MCF 10A (cell line): ENCODE data around the gene LY6G6C. TPM values are rescaled to one million over a fixed set of nuclear protein-coding genes. Genes with fewer than 3 reads are reported as not detected.

Experiments
- BruUV-seq: library from RNA; stranded (reverse); fragments of 400-500 nt; replicated peaks from 2 replicates; lab custom pipeline; 2021; lab: Mats Ljungman, UMichigan
- CTCF ChIA-PET: fragments of 300-600 bp; sonication (Branson Sonifier 250); formaldehyde crosslinking; extraction: SDS; loops from one replicate; lab custom pipeline; 2021; ENCODE audit warnings: antibody characterized with exemption, inconsistent platforms; lab: Yijun Ruan, JAX
- POLR2A ChIA-PET: fragments of 300-600, 350-650 bp; sonication (Branson Sonifier 250); formaldehyde crosslinking; extraction: SDS; loops from one replicate; lab custom pipeline; 2020; ENCODE audit warnings: antibody characterized with exemption, inconsistent platforms; lab: Yijun Ruan, JAX
- DNase-seq: peaks from one replicate; pipeline ENCODE4 v3.0.0-alpha.2; 2018; ENCODE audit not compliant: unreplicated experiment
- H3K27ac Mint-ChIP-seq: one replicate; pipeline ENCODE4 v1.8.0; 2022; ENCODE audit warnings: mild to moderate bottlenecking, low read depth, mixed read lengths; ENCODE audit not compliant: unreplicated experiment
- H3K27me3 Mint-ChIP-seq: one replicate; pipeline ENCODE4 v1.8.0; 2022; ENCODE audit warnings: mixed read lengths; ENCODE audit not compliant: insufficient read depth, unreplicated experiment
- H3K36me3 Mint-ChIP-seq: one replicate; pipeline ENCODE4 v1.8.0; 2022; ENCODE audit warnings: mild to moderate bottlenecking, moderate library complexity, mixed read lengths; ENCODE audit not compliant: insufficient read depth, unreplicated experiment
- H3K4me1 Mint-ChIP-seq: one replicate; pipeline ENCODE4 v1.8.0; 2022; ENCODE audit warnings: mixed read lengths; ENCODE audit not compliant: insufficient read depth, unreplicated experiment
- H3K4me3 Mint-ChIP-seq: one replicate; pipeline ENCODE4 v1.8.0; 2022; ENCODE audit warnings: mild to moderate bottlenecking, moderate library complexity, mixed read lengths; ENCODE audit not compliant: unreplicated experiment
- H3K9me3 Mint-ChIP-seq: one replicate; pipeline ENCODE4 v1.8.0; 2022; ENCODE audit warnings: mixed read lengths; ENCODE audit not compliant: unreplicated experiment
- intact Hi-C: fragments of 100-400 bp; cut with micrococcal nuclease; formaldehyde crosslinking; loops from 2 replicates; pipeline ENCODE4 v1.14.1; 2022
- total RNA-seq: library from RNA; stranded (reverse); gene quantifications from 2 replicates; pipeline ENCODE4 v1.2.3, GENCODE V29; 2022
- TF ChIP-seq, protein P1 (sequence below): fragments of 200-600 bp; IDR thresholded peaks from one replicate; pipeline ENCODE4 v1.8.0; 2022; ENCODE audit warnings: antibody characterized with exemption, mild to moderate bottlenecking; ENCODE audit not compliant: unreplicated experiment

LY6G6C gene
- total RNA-seq, 1 experiment from 2014 or later, result not detected

DNA sequence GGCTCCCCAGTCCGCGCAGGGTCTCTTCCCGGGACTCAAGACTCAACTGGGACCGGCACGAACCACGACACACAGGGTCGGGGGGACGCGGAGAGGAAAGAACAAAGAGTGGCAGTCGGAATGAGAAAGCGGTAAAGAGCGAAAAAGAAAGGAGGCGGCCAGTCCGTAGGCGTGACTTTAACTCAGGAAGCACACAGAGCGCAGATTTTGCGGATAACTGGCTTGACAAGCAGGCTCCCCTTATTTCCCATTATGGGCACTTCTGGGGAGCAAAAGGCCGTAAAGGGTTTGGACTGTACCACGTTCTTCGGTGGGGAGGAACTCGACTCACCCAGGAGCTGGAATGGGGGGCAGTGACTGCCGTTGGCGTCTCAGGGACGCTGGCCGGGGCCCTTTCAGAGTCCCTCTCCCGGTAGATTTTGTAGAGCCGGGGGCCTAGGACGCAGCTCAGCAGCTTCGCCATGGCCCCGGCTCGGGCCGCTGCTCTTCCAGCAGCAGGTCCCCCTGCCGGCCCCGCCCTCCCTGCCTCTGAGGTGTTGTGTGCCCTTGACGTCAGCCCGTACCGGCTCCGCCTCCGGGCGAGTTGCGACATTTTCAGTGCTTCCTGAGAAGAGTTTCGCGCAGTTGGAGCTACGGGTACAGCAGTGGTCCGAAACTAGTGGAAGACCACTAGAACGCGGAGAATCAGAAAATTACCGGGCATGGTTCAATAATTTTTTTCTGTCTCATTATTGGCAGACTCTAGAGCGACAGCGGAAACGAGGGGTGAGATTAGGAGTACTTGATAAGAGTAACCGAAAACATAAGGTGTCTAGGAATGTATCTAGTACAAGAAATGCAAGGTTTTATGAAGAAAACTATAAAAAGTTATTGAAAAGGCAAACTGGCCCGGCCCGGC is 18.5 kb downstream of the LY6G6C start, which contains the start of gene ABHD16A:
Gene ABHD16A, minus strand, starts transcription at position 506 of the 898 bp plus-strand sequence. Its CDS starts 43 bp downstream, at position 463.
- TSS peak; percentile 39 for BruUV-seq
- peak within 1 kb of the TSS; percentile 89 for H3K27ac Mint-ChIP-seq
- TF ChIP-seq, protein P1, sequence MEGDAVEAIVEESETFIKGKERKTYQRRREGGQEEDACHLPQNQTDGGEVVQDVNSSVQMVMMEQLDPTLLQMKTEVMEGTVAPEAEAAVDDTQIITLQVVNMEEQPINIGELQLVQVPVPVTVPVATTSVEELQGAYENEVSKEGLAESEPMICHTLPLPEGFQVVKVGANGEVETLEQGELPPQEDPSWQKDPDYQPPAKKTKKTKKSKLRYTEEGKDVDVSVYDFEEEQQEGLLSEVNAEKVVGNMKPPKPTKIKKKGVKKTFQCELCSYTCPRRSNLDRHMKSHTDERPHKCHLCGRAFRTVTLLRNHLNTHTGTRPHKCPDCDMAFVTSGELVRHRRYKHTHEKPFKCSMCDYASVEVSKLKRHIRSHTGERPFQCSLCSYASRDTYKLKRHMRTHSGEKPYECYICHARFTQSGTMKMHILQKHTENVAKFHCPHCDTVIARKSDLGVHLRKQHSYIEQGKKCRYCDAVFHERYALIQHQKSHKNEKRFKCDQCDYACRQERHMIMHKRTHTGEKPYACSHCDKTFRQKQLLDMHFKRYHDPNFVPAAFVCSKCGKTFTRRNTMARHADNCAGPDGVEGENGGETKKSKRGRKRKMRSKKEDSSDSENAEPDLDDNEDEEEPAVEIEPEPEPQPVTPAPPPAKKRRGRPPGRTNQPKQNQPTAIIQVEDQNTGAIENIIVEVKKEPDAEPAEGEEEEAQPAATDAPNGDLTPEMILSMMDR, result no peak
- ChIA-PET POLR2A (interaction anchor here (0.6 to 3.4 kb wide), 44 partner anchors 9 to 1550 kb away, joined by 3 to 29 read pairs (median 5); partner anchors contain the start of genes BAG6, C6orf47, CLIC1 and CSNK2B), CTCF (interaction anchor here (0.6 to 1.4 kb wide), 7 partner anchors 13 to 128 kb away, joined by 3 read pairs; partner anchors contain the start of gene C6orf47)
- H3K9me3 Mint-ChIP-seq, result no peaks in the 10 kb centered on the region
- intact Hi-C loops, result loop anchor here (1.0 to 2.0 kb wide), 2 partner anchors 26 to 36 kb away; partner anchors contain the start of gene DDAH2
- H3K36me3 Mint-ChIP-seq, result peaks cover 24% of the 10 kb centered on the region
- H3K4me3 Mint-ChIP-seq, result peak within 1 kb of the TSS; percentile 95
- H3K27me3 Mint-ChIP-seq, result no peaks in the 10 kb centered on the region
- peaks cover 5% of the 10 kb centered on the region for H3K4me1 Mint-ChIP-seq
- peak; percentile 98 for DNase-seq

DNA sequence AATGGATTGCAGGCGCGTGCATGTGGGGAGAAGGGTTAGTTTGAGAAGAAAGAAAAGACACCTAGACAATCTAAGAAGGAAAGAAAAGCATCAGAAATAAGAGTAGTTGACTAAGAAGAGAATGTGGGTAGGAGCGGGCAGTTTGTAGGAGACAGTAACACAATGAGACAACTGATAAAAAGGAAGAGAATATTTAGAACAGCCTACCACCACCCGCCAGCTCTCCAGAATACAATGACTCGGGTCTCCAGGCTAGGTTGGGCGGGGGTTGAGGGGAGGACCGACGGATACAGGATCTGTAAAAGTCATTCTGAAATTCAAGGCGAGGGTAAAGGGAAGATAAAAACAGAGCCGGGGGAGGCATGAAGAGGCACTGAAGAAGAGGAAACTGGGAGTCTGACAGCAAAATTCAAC is 19.1 kb downstream of the LY6G6C start:
- peaks cover 24% of the 10 kb centered on the region for H3K36me3 Mint-ChIP-seq
- no peaks in the 10 kb centered on the region for H3K9me3 Mint-ChIP-seq
- H3K27me3 Mint-ChIP-seq, result no peaks in the 10 kb centered on the region
- intact Hi-C loops, result loop anchor here (2.0 kb wide), 1 partner anchor 36 kb away; no protein-coding TSS in a partner anchor
- BruUV-seq, result no TSS peak
- H3K4me1 Mint-ChIP-seq, result peaks cover 5% of the 10 kb centered on the region
- peak; percentile 15 for DNase-seq
- ChIA-PET CTCF (interaction anchor here (0.8 to 1.2 kb wide), 3 partner anchors 12 to 124 kb away, joined by 3 read pairs; partner anchors contain the start of gene C6orf47), POLR2A (interaction anchor here (0.6 to 3.4 kb wide), 27 partner anchors 9 to 270 kb away, joined by 3 to 29 read pairs (median 6); partner anchors contain the start of genes BAG6, C6orf47, CLIC1 and CSNK2B)
- TF ChIP-seq, protein P1, result no peak
- peak overlapping the region; percentile 95 for H3K4me3 Mint-ChIP-seq
- peak overlapping the region; percentile 89 for H3K27ac Mint-ChIP-seq

DNA sequence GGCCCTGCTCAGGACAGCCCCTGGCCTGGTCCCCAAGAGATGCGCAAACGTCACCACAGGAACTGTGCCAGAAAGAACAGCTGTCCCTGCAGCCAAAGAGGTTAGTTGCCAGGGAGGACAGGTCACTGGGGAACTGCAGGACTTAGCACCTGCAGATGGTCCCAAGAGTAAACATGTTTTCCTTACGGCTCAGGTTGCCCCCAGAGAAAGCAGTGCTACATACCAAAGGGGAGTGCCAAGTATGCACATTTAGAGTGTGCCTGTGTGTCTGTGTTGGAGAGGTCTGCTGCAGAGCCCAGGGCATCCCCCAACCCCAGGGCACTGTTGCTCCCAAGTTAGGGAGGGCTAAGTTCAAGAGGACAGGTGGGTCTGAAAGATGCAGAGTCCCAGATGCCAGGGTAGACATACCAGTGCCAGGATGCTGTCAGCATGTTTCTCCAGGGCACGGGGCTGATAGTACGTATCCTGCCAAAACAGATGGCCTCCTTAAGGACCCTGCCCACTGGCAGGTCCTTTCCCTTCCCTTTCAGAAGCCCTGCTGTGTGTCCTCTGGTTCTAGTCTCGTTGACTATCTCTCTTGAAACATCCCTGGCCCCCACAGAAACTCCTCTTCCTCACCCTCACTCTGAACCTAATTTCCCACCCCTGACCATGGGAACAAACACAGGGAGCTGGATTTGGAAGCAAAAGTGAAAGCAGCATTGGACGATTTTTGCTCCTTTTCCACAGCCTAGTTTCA is 19.7 kb downstream of the LY6G6C start:
- intact Hi-C loops, result loop anchor here (2.0 kb wide), 1 partner anchor 37 kb away; no protein-coding TSS in a partner anchor
- Mint-ChIP-seq H3K9me3 (no peaks in the 10 kb centered on the region), H3K36me3 (peaks cover 28% of the 10 kb centered on the region), H3K4me3 (peak overlapping the region; percentile 95), H3K4me1 (peaks cover 5% of the 10 kb centered on the region), H3K27me3 (no peaks in the 10 kb centered on the region), H3K27ac (peak overlapping the region; percentile 89)
- CTCF ChIA-PET, result interaction anchor here (0.9 to 1.2 kb wide), 2 partner anchors 11 to 125 kb away, joined by 3 read pairs; no protein-coding TSS in a partner anchor
- no peak for DNase-seq
- no TSS peak for BruUV-seq
- TF ChIP-seq, protein P1, result no peak
- POLR2A ChIA-PET, result interaction anchor here (0.6 to 3.4 kb wide), 21 partner anchors 8 to 270 kb away, joined by 3 to 29 read pairs (median 7); partner anchors contain the start of genes C6orf47, CLIC1, CSNK2B and DXO
